Esophagus muscularis mucosa (tissue), 4 donors: ENCODE results near the gene CTPS2. TPM values are rescaled to one million over a fixed set of nuclear protein-coding genes. Genes with fewer than 3 reads are reported as not detected.

Experiments used
- DNase-seq: peaks from one replicate; pipeline ENCODE4 v3.0.0-alpha.2; 2017; ENCODE audit errors: extremely low spot score
- H3K27ac ChIP-seq, 4 donors: fragments of 200-600 bp; sonication (generic); replicated peaks in 1 of 4; 1 replicate in 3 of 4; 2 replicates in 1 of 4; pipeline ENCODE4 v1.5.1; 2016 to 2019; ENCODE audit warnings: mild to moderate bottlenecking in 1 of 4
- H3K27me3 ChIP-seq, 4 donors: fragments of 200-600 bp; sonication (generic); one replicate each; pipeline versions ENCODE4 v1.5.1 to v1.6.0; 2016 to 2019
- H3K36me3 ChIP-seq, 4 donors: fragments of 200-600 bp; sonication (generic); one replicate each; pipeline ENCODE4 v1.5.1; 2016 to 2019
- H3K4me1 ChIP-seq, 4 donors: fragments of 200-600 bp; sonication (generic); one replicate each; pipeline ENCODE4 v1.5.1; 2016 to 2019
- H3K4me3 ChIP-seq, 4 donors: fragments of 200-600 bp; sonication (generic); 1 replicate in 2 of 4; 2 replicates in 2 of 4; pipeline ENCODE4 v1.5.1; 2016 to 2019; ENCODE audit warnings: mild to moderate bottlenecking in 4 of 4, moderate library complexity in 1 of 4
- H3K9me3 ChIP-seq, 4 donors: fragments of 200-600 bp; sonication (generic); 1 replicate in 3 of 4; 2 replicates in 1 of 4; pipeline ENCODE4 v1.5.1; 2016 to 2019
- EP300 ChIP-seq: sonication (generic); formaldehyde crosslinking; IDR thresholded peaks from one replicate; pipeline ENCODE4 v1.6.1; 2017; ENCODE audit warnings: antibody characterized with exemption
- POLR2A ChIP-seq: fragments of 450-650 bp; IDR thresholded peaks from one replicate; pipeline ENCODE4 v1.6.1; 2017; ENCODE audit warnings: antibody characterized with exemption, moderate library complexity, mild to moderate bottlenecking, low read depth
- POLR2AphosphoS5 ChIP-seq, 2 donors: sonication (generic); formaldehyde crosslinking; IDR thresholded peaks; one replicate each; pipeline ENCODE4 v1.6.1; 2017; ENCODE audit warnings: antibody characterized with exemption in 2 of 2
- WGBS: methylation state at CpG from one replicate; pipeline ENCODE4 v1.1.5; 2018; 5-methylcytosine and 5-hydroxymethylcytosine counted together
- intact Hi-C: fragments of 100-400 bp; cut with DNase I; formaldehyde crosslinking; loops from one replicate; pipeline ENCODE4 v1.15.1; 2023
- small RNA-seq, 3 donors: library from RNA; depleted of rRNA; stranded (forward); fragments of <200 nt; gene quantifications; one replicate each; pipeline ENCODE3, GENCODE V24; 2016
- total RNA-seq, 4 donors: library from RNA; depleted of rRNA; stranded (reverse); fragments of >200 nt; gene quantifications; one replicate each; pipeline versions ENCODE4 v1.1.0 to v1.2.1, GENCODE V29; 2016
- TF ChIP-seq, protein P1 (sequence below), 3 experiments: fragments of 200-600 bp in 2 of 3; fragments of 450-650 bp in 1 of 3; sonication (generic) in 2 of 3; IDR thresholded peaks; one replicate each; pipeline ENCODE4 v1.5.1; 2017 to 2019; ENCODE audit warnings: antibody characterized with exemption in 3 of 3, mild to moderate bottlenecking in 2 of 3, moderate library complexity in 1 of 3

The CTPS2 gene
- total RNA-seq, 4 donors from 2014 or later = 9.8 to 18.3 (median 13.7) TPM

DNA sequence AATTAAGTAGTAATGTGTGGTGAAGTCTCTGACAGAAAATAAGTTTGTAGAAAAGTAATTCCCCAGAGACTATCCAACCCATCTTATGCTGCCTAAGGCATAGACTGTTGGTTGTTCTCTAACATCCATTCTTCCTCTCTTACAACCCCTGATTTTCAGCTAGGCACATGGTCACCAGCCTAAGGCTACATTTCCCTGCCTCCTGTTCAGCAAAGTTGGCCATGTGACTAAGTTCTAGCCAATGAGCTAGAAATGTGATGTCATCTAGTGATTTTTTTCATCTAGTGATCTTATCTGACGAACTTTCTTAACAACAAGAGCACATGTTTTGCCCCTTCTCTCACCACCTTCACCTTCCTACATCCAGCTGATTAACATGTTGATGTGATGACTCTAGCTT is 164.8 kb downstream of the CTPS2 start:
- Histone ChIP-seq H3K27ac (no peak overlapping the region), H3K36me3 (no peaks in the 10 kb centered on the region), H3K4me3 (no peak overlapping the region), H3K9me3 (no peaks in the 10 kb centered on the region), H3K27me3 (no peaks in the 10 kb centered on the region), H3K4me1 (no peaks in the 10 kb centered on the region)
- TF ChIP-seq POLR2A (no peak), POLR2AphosphoS5 (IDR thresholded peaks at IDR 0.05) (no peak), EP300 (no peak)
- TF ChIP-seq, protein P1, sequence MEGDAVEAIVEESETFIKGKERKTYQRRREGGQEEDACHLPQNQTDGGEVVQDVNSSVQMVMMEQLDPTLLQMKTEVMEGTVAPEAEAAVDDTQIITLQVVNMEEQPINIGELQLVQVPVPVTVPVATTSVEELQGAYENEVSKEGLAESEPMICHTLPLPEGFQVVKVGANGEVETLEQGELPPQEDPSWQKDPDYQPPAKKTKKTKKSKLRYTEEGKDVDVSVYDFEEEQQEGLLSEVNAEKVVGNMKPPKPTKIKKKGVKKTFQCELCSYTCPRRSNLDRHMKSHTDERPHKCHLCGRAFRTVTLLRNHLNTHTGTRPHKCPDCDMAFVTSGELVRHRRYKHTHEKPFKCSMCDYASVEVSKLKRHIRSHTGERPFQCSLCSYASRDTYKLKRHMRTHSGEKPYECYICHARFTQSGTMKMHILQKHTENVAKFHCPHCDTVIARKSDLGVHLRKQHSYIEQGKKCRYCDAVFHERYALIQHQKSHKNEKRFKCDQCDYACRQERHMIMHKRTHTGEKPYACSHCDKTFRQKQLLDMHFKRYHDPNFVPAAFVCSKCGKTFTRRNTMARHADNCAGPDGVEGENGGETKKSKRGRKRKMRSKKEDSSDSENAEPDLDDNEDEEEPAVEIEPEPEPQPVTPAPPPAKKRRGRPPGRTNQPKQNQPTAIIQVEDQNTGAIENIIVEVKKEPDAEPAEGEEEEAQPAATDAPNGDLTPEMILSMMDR (IDR thresholded peaks at IDR 0.05) = no peak
- no peak for DNase-seq
- WGBS = 79% methylated on average over 1 of the region's 1 CpG
- intact Hi-C loops = no loop called here

DNA sequence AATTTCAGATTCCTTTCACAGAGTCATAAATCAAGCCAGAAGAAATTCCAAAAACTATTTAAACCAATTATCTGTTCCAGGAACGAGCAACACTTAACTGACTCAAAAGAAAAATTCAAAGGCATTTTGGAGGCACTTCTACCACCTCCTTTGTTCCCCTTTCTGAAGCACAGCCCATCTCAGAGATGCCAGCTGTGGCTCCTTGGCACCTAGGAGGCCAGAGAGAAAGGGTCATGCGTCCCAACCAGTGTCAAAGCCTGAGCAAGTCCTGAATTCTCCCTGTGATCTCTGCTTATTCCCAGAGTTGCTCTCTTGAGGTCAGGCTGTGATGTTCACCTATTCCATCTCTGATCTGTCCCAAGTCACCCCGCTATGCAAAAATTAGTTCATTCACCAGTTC is 167.5 kb downstream of the CTPS2 start:
- no peak overlapping the region for H3K4me3 ChIP-seq
- no peaks in the 10 kb centered on the region for H3K36me3 ChIP-seq
- H3K9me3 ChIP-seq = no peaks in the 10 kb centered on the region
- intact Hi-C loops = no loop called here
- H3K27me3 ChIP-seq = no peaks in the 10 kb centered on the region
- no peaks in the 10 kb centered on the region for H3K4me1 ChIP-seq
- TF ChIP-seq, protein P1 (IDR thresholded peaks at IDR 0.05) = no peak
- TF ChIP-seq POLR2A = no peak
- TF ChIP-seq EP300 = no peak
- TF ChIP-seq POLR2AphosphoS5 (IDR thresholded peaks at IDR 0.05) = no peak
- 87% methylated on average over 3 of the region's 3 CpGs for WGBS
- no peak for DNase-seq
- H3K27ac ChIP-seq = no peak overlapping the region

Small RNA genes lying within 50 kb of the gene (small RNA-seq; reads per million reads assigned to genes)
- gene MIR548AM = 0 reads per million in 3 donors

Other genes with a start within 250 kb of the CTPS2 start
- gene S100G, start 62.5 kb downstream of the CTPS2 start, total RNA-seq = not detected
- gene SYAP1, start 6.9 kb upstream of the CTPS2 start, total RNA-seq = 10 to 100 TPM; 22.5 to 30.9 (median 28.5) TPM
- 10 to 100 TPM in 3 of 4 donors, 1 to 10 TPM in 1; 9.6 to 13.6 (median 11.9) TPM for gene TXLNG, start 73.8 kb upstream of the CTPS2 start, total RNA-seq
- gene RBBP7, start 157.7 kb upstream of the CTPS2 start, total RNA-seq = 100 to 1,000 TPM; 105 to 150 (median 125) TPM
- 10 to 100 TPM; 26.4 to 49.0 (median 33.2) TPM for gene REPS2, start 234.0 kb upstream of the CTPS2 start, total RNA-seq